NCI-H1694 treated with DMSO at 0.1 percent for 48 hours (cell line): ENCODE measurements around the gene AMZ1.
"Not testable (repeated sequence)": the region's sequence is repeated elsewhere in the genome, so short reads cannot be mapped to it uniquely, and the experiment has no call there.

Source experiments
- DNase-seq: peaks from one replicate; lab custom pipeline; 2025; lab: John Stamatoyannopoulos, UW

Gene AMZ1

DNA sequence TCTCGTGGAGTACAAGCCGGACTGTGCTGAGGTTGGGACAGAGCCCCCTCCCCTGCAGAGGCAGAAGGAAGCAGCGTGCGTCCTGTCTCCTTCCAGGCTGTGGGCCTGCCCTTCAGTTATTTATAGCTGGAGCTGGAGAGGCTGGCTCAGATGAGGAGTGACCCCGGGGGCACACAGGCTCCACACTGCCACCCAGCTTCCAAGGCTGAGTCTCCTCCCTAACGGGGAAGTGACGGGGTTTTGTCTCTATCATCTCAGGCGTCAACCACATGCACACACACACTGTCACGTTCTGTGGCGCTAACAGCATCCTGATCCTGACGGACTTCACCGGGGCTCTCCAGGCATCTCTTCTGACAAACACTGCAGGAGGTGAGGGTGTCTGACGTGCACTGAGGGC lies 25.4 kb downstream of the AMZ1 start:
- no peak for DNase-seq

- no peak for DNase-seq
Measured at GRCh38 chr7:2713978-2714377, 26.0 kb downstream of the AMZ1 start.

- DNase-seq: no peak
Measured at GRCh38 chr7:2714636-2715035, 26.6 kb downstream of the AMZ1 start.

DNA sequence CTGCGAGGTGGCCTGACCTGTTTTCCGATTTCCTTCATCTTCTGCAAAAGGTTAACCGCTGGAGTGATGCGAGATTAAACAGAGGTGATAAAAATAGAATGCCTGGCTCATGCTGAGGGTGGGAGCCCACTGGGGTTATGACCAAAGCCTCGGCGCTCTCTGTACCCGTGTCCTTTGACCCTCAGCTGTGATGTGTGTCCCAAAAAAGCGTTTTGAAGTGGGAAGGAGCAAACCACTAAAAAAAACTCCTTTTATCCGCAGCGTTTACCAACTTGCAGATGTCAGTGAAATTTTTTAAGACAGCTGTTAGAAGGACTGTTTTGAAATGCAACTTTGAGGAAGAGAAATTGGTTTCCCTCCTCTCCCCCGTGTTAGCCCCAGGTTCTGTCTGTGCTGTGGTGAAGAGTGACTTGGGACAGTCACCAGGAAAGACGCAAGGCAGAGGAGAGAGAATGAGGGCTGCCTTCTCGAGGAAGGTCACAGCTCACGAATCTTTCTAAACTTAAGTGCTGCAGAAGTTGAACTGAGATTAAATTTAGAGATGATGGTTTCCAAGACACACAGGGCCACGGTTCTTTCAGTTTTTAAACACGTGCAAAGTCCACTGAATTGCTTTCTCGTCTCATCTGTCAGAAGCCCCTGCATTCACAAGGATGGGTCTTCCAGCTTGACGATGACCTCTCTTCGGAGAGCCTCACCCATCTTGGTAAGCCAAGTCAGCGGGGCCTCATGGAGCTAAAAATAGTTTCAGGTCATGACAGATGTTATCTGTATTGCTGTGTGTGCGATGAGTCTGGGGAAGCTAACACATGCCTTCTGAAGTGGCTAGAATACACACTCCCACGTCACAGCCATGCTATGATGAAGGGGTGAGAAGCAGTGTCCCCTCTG lies 27.6 kb downstream of the AMZ1 start:
- no peak for DNase-seq

GRCh38 chr7:2716488-2716887 lies 28.5 kb downstream of the AMZ1 start:
- no peak for DNase-seq

DNA sequence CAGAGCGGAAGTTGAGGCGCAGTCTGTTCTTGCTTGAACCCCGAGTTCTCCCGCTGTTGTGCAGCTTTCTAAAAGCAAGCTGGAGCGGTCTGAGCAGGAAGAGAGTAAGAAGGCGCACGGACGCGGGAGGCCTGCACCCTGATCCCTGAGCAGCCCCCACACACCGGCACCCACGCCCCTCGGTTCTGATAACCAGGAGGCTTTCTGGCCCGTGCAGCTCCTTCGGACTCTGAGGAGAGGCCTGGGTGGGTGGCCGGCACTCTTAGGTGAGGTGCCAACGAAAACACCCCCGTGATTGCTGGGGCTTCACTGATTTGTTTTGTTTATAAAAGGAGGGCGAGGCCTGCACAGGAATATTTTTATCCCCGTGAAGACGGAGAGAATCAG lies 28.9 kb downstream of the AMZ1 start:
- no peak for DNase-seq

- no peak for DNase-seq
Measured at GRCh38 chr7:2717293-2718261, 29.6 kb downstream of the AMZ1 start.

- no peak for DNase-seq
Measured at GRCh38 chr7:2718296-2718965, 30.4 kb downstream of the AMZ1 start.

GRCh38 chr7:2719007-2719406 lies 31.0 kb downstream of the AMZ1 start:
- DNase-seq: peak; percentile 15

DNA sequence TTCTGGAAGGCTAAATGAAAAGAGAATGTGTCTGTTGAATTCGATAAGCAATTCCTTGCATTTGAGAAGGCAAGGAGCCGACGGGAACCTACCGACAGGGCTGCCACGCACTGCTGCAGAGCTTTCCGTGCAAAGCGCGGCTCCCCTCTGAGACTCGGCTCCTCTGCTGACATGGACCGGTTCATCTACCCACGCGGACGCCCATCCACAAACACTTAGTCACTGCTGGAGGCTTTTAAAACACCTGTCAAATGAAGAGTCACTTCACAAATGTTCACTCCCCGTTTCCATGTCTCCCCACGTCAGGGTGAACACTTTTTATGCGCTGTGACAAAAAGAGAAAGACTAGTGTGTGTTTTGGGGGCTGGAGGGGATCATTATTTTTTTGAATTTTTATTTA lies 32.0 kb downstream of the AMZ1 start:
- DNase-seq: no peak

- DNase-seq: no peak
Measured at GRCh38 chr7:2721842-2722241, 33.8 kb downstream of the AMZ1 start.

GRCh38 chr7:2722591-2722990 lies 34.6 kb downstream of the AMZ1 start:
- DNase-seq: no peak

GRCh38 chr7:2723138-2723850 lies 35.3 kb downstream of the AMZ1 start:
- no peak for DNase-seq

GRCh38 chr7:2724036-2724435 lies 36.0 kb downstream of the AMZ1 start:
- not testable (repeated sequence) for DNase-seq

- DNase-seq: no peak
Measured at GRCh38 chr7:2724453-2725177, 36.6 kb downstream of the AMZ1 start.

DNA sequence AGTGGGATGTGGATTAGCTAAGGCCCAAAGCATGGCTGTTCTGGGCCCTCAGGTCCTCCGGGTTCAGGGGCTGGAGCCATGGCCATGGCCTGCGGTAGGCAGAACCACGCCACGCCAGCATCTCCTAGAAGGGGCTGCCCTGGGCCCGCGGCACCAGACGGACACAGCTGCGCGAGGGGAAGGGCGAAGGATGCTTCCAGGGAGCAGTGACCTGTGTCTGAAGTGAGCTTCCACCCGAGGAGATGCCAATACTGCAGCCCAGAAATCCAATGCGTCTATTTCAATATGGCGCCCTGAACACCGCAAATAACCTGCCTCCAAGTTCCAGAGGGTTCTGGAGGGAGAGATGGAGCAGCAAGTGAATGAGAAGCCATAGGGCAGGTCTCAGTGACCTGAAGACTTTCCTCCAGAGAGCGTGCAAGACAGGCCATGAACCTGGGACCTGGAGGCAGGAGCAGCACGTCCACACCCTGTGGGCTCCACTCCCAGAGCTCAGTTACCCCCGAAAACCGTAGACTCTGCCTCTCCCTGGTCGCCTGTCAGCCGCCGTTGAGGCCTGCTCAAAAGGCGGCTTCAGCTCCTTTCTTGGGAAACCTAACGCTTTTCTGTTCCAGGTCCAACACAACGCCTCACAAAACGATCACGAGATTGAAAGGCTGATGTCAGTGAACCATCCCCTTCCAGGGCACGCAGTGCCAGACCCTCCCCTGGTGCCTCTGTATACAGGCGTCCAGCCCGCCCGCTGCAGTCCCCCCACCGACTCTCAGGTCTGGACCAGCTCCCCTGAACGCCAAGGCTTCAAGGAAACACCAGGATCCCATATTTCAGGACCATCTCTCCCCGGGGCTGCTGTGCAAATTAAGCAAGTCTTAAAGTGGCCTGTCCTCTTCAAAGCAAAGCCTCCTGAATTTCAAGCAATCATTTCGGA lies 37.4 kb downstream of the AMZ1 start:
- DNase-seq: no peak

DNA sequence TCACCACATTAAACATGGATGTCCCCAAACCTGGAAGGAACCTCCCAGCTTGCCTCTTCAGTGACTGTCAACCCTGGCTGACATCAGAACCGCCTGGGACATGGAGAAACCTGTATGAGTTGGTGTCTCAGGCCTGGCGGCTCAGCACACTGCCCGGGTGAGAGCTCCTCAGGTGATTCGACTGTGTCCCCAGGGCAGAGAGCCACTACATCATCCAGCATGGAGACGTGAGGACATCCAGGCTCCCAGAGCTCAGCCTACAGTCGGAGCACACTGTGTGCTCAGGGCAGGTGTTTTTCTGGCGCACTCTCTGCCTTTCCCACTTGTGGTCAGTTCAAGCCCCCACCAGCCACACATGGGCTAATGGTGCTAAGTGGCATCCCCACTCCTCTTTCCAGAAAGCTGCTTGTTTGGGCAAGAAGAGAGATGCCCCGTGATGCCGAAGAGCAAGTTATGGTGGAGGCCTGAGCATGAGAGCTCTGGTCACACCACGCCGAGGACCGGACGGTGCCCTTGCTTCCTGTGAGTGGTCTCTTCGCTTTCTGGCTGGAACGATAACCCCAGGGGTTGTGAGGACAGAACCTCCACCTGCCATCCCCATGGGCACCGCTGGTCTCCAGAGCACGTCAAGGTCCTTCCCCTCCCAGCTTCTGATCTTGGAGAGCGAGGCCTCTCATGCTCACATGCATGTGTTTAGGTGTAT lies 38.5 kb downstream of the AMZ1 start:
- DNase-seq: no peak

DNA sequence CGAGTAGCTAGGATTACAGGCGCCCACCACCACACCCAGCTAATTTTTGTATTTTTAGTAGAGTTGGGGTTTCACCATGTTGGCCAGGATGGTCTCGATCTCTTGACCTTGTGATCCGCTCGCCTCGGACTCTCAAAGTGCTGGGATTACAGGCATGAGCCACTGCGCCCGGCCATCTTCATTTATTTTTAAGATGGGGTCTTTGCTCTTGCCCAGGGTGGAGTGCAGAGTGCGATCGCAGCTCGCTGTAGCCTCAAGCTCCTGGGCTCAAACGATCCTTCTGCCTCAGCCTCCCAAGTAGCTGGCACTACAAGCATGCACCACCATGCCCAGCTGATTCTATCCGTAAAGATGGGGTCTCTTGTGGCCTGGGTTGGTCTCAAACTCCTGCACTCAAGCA lies 39.2 kb downstream of the AMZ1 start:
- DNase-seq: not testable (repeated sequence)

GRCh38 chr7:2728316-2729030 lies 40.5 kb downstream of the AMZ1 start:
- no peak for DNase-seq
